Measurements from ENCODE around the gene CKB.
A peak's percentile ranks its signal among the peaks of the same experiment; 100 is the strongest.

CKB gene

DNA sequence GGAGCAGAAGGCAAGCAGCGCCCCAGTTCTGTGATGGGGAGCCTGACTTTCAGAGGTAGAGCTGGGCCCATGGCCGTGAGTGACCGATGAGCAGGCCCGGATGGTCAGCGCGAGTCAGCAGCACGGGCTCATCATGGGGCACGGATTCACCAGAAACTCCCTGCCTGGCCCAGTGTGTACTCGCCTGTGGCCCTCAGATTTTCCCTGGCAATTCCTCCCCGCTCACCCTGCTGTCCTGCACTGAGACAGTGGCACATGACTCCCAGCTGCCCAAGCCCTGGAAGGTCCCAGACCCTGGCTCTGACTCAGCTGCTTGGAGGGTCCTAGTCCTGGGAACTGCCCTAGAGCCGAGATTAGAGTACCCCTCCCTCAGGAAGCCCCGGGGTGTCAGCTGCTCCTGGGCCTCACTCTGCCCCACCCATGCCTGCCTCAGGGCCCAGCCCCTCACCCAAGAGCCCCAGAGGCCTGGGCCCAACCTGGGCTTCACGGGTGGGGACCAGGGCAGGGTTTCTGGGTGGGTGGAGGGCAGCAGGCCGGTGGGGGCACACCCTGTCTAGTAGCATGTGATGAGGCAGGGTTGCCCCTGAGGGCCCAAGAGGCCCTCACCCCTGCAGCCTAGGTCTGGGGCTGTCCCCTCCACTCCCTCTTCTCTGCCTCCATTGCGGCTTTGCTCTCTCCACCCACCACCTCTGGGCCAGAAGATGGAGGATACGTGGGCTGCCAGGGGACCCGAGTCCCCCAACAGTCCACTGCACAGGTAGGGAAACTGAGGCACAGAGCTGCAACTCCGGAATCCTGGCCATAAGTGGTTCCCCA, 14.8 kb upstream of the CKB start:
- no peak for DNase-seq (ENCODE audit: low read depth)

DNA sequence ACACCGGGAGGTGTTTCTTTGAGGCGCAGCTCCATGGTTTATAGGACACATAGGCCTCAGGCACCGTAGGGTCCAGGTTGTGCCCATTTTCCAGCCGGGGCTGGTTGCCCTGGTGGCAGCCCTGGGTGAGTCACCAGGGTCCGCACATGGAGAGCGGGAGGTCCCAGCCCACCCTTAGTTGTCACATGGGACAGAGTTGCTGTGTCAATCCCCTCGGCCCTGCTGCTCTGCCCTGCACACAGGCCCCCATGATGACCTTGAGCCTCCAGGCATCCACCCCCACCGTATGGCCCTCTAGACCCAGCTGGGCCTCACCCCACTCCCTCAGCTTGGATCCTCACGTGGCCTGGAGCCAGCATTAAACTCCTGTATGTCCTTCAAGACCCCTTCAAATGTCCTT, 14.1 kb upstream of the CKB start:
- no peak for DNase-seq (ENCODE audit: low read depth)

DNA sequence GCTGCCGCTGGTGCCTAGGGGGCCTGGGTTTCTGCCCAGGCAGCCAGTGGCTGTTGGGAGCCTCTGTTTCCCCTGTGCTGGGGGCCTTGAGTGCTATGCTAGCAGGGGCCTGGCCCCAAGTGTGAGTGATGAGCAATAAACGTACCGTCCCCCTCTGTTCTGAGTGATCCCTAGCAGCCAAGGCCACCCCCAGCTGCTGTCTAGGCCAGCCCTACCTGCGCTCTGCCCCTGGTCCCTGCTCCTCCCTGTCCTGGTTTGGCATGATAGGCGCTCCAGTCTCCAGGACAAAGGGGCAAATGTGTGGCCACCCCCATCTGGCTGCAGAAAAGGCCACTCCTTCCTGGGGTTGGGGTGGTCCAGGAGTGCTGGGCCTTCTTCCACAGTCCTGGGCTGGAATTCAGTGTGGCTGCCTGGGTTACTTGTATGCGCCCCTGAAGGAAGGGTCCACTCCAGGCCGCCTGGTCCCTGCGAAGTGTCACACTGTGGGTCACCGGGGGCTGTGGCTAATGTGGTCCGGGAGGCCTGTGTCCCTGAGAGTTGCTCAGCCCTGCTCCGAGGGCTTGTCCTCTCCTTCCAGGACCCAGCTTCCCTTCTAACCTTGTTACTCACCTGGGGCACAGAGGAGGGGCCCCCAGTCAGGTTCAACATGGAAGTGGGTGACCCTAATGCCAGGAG, 13.4 kb upstream of the CKB start:
- no peak for DNase-seq (ENCODE audit: low read depth)

DNA sequence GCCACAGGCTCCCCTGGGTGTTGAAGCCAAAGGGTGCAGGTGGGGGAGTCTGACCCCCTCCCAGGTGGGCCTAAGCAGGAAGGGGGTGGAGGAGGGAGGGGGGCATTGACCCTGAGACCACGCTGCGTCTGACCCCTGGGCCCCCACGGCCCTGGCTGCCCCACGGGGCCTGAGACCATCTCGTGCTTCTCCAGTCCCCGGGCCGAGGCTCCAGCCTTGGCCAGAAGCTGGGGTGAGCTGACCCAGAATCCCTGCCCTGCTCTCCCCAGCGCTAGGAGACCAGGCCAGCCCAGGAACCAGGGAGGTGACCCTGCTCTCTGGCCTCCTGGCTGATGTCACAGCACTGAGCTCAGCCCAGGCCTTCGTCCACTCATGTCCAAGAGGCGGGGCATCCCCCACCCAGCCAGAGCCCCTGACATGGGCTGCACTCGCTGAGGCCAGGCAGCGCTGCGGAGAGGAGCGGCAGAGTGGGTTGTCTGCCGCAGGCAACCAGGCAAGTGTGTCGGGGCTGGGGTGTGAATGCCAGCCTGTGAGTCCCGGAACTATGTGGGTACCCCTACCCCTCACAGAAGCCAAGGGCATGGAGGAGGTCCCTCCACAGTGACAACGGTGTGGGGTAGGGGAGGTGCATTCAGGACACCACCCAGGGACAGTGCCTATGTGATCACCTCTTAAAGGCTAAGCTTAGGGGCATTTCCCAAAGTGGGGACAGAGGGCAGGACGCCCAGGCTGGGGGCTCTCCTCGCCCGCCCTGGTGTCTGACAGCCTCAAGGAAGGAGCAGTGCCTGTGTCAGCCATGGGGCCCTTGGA, 12.7 kb upstream of the CKB start:
- no peak for DNase-seq (ENCODE audit: low read depth)

DNA sequence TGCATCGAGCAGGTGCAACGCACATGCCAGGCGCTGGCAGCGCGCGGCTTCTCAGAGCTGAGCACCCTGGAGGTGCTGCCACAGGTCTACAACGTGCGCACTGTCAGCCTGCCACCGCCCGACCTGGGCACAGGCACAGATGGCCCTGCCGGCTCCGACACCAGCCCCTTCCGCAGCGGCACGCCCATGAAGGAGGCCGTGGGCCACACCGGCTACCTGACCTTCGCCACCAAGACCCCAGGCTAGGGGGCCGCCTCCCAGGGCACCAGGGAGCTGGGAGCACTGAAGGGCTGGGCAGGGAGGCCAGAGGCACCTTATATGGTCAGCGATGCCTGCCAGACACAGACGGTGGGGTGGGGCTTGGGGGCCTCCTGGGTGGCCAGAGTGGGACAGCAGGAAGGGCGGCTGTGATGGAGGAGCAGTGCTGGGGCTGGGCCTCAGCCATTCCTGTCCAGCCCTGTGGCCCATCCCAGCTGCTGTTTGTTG, 12.0 kb upstream of the CKB start:
- DNase-seq (ENCODE audit: low read depth): no peak

DNA sequence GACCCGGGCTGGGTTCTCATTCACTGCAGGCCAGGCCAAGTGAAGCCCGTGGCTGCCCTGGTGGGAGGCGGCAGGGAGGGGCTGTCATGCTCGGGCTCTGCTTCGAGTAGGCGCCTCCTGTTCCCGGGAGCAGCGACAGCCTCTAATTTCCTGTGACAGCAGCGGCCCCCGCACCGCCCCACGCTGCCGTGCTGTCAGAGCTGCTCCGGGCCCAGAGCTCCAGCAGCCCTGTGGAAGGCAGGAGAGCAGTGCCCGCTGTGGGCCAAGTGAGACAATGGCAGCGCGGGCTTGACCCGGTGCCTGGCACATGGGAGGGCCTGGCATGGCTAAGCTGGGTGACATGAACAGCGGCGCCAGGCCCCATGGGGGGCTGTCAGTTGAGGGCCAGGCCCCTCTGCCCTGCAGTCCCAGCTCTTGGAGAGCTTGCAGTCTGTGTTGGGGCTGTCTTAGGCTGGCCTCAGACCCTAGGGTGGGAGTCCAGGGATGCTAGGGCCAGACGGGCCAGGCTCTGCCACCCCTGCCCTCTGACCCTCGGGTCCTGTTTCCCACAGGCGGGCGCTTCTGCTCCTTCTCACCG, 11.5 kb upstream of the CKB start:
- no peak for DNase-seq (ENCODE audit: low read depth)

DNA sequence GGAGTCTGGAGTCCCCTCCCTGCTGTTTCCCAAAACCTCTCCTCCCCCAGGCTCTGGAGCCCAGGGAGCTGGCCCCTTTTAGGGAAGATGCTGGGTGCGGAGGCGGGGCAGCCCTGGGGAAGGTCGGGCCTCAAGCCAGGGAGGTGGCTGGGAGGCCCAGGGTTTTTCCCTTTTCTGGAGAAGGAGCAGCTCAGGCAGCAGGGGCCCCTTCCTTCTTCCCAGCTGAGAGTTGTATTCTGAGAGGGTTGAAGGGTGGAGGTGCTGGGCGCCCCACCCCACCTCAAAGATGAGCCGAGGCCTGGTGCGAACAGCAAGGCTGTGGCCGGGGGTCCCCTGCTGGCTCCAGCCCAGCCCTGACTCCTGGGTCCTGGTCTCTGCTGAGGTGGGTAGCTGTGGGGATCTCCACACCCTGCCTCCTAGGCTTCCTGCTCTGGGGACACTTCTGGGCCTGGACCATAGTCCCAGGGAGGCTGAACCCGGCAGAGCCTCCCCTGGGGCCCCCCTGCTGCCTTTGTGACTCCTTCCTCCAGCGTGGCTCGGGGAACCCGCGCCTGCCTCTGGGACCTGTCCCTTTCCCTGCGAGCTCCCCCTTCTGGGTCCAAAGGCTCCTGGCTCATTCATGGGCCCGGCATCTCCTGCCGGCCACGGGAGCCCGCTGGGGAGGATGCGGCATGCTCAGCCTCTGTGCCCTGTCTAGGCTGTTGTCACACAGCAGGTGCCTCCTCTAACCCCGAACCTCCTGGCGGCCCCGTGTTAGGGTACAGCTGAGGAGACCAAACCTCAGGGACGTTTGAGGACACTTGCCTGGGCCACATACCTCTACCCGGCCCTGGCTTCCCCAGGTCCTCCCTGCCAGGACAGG, 10.7 kb upstream of the CKB start:
- no peak for DNase-seq (ENCODE audit: low read depth)

DNA sequence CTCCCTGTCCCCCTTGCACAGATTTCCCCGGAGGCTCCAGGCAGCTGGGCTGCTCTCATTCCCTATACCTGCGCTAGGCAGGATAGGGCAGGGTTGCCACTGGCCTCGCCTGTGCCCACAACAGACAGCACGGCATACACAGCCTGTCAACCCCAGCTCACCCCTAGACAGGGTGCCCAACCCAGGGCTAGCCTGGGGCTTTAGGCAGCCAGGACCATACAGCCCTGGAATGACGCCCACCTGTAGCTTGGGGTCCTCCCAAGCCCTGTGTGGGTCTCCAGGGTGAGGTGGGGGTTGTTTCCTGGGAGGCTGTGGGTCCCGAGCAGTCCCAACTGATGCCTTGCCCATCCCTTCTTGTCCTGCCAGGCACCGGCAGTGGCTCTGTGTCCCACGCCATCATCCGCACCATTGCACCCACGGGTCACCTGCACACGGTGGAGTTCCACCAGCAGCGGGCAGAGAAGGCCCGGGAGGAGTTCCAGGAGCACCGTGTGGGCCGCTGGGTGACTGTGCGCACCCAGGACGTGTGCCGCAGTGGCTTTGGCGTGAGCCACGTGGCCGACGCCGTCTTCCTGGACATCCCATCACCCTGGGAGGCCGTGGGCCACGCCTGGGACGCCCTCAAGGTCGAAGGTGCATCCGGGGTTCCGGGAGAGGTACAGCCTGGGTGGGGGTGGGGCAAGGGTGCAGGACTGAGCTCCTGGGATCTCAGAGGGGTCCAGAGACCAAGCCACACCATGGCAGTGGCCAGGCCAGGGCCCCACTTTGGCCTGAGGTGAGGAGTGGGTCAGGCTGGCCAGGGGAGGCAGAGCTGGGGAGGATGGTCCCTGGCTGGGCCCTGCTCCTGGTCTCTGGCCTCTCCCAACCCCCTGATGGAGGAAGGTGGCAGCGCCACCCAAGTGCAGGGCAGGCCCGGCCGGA, 9.8 kb upstream of the CKB start:
- no peak for DNase-seq (ENCODE audit: low read depth)

DNA sequence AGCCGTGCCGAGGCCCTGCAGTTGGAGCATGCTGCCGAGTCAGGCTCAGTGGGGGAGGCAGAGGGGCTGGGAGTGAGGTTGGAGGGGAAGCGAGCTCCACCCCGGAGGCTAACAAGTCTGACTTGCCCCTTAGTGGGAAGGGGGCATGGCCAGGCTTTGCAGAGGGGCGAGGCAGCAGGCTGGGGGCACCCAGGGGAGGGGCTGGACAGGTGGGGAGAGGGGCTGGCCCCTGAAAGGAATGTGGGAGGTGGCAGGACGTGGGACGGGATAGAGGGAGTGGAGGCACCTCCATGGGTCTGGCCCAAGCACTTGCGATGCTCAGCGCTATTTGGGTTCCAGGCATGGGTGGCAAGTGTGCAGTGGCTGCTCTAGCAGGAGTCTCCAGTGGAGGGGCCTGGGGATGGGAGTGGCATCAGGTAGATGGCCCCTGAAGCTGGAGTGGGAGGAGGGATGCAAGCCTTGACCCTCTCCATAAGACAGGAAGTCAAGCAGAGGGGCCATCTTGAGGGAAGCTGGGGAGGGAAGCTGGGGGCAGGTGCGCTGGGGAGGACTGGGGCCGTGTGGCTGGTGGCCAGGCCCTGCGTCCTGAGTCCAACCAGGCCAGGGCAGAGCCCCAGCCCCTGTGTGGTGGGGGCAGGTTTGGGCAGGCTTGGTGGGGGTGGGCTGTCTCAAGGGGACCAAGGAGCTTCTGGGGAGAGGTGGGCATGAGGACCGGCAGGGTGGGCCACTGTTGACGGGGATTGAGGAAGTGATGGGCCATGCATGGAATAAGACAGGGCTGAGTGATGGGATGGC, 9.0 kb upstream of the CKB start:
- no peak for DNase-seq (ENCODE audit: low read depth)

DNA sequence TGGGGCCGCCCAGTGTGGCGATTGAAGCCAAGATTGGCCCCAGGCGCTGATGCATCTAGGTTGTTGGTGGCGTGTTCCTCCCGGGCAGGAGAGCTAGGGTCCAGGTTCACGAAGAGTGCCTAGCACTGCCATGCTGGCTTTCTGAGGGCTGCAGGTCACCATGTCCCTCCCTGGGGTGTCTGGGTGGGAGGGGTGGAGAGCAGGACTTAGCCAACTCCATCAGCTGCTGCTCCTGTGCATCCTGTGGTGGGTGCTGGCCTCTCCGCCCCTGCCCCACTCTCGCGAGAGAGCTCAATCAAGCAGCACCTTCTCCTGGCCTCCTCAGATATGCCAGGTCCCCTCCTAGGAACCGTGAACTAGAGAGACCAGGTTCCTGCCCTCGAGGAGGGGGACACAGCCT, 8.2 kb upstream of the CKB start:
- DNase-seq (ENCODE audit: low read depth): no peak

DNA sequence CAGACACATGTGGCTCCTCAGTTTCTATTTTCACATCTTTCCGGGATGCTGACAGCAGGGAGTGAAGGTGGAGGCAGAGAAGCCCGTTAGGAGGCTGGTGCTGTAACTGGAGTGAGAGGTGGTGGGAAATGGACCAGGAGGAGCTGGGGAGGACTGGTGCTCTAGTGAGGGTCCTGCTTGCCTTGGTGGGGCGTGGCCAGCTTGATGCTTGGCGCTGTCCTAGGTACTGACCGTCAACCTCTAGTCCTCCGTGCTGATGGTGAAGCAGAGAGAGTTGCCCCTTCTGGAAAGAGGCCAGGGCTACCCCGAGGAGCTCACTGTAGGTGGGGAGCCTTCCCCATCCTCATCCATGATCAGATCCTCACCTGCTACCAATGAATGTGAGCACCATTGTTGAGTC, 7.8 kb upstream of the CKB start:
- DNase-seq (ENCODE audit: low read depth): no peak

DNA sequence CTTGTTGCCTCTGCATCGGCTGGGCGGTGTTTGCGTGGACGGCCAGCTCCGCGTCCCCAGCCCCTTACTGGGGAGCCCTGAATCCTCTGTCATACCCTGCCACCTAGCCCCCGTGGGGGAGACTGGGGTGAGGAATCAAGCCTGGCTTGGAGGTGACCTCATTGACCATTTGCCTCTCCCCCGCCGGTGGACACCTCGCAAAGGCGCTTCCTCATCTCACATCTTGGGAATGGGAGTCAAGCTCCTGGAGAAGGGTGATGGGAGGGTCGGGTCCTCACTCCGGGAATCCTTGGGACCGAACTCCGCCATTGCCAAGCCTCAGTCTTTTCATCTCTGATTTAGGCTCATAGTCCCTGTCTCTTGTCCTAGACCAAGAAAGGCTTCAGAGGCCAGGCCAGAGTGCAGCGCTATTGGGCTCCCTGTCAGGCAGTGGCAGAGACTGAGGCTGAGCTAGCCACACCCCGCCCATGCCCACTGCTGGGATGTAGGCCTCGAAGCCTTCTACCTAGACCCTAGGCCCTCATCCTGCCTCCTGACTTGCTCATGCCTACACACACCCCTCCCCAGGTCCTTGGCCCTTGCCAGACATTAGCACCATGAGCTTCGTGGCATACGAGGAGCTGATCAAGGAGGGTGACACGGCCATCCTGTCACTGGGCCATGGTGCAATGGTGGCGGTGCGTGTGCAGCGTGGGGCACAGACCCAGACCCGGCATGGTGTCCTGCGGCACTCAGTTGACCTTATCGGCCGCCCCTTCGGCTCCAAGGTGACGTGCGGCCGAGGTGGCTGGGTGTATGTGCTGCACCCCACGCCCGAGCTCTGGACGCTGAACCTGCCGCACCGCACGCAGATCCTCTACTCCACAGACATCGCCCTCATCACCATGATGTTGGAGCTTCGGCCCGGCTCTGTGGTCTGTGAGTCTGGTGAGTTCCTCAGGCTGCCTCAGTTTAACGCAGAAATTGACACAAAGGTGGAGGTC, 7.0 kb upstream of the CKB start:
- DNase-seq (ENCODE audit: low read depth): no peak

DNA sequence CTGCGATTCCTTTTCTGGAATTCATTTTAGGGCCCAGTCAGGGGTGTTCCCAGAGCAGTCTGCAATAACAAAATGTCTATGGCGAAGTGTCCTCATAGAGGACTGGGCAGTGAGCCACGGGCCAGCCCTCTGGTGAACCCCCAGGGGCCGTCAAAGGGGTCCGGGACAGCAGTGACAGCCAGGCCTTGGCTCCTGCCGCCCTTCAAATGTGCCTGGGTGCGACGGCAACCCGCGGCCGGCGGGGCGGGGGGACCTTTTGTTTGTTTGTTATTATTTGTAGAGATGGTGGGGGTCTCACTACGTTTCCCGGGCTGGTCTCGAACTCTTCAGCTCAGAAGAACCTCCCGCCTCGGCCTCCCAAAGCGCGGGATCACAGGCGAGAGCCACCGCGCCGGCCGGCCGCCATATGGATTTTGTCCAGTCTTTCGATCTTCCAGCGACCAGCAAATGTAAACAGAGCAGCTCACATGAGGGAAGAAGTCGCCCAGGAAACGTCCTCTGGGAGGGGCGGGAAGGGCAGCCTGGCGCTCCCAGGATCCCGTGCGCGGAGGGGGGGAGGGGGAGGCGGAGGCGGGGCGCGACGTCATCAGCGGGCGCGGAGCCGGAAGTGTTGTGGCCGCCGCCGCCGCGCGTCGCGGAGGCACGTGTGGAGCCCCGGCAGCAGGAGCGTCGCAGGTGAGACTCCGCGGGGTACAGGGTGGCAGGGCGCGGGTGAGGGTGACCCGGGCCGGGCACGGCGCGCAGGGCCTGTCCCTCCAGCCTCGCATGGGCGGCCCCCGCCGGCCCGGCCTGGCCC, 6.2 kb upstream of the CKB start, which contains the start of gene TRMT61A:
TRMT61A (plus strand) TSS at position 610 of the 796 bp plus-strand sequence. CDS start 783 bp downstream, outside the sequence.
- peak; percentile 44 for DNase-seq (ENCODE audit: low read depth)

DNA sequence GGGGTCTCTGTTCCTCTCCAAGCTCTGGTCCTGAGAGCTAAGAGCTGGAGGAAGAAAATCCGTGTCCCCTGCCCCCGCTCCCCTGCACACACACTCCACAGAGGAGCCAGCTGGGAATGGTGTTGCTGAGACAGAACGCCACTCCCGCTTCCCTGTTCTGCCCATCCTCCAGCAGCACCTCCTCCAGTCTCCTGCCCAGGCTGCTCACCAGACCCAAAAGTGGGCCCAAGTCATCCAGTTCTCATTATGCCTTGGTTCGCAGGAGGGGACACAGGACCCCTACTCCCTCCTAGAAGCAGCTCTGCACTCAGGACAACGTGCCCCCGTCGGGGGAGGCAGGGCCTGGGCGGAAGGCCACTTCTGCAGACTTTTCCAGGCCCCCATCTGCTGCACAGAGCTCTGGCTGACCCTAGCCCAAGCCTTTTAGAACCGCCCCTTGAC, 5.5 kb upstream of the CKB start:
- DNase-seq (ENCODE audit: low read depth): no peak

DNA sequence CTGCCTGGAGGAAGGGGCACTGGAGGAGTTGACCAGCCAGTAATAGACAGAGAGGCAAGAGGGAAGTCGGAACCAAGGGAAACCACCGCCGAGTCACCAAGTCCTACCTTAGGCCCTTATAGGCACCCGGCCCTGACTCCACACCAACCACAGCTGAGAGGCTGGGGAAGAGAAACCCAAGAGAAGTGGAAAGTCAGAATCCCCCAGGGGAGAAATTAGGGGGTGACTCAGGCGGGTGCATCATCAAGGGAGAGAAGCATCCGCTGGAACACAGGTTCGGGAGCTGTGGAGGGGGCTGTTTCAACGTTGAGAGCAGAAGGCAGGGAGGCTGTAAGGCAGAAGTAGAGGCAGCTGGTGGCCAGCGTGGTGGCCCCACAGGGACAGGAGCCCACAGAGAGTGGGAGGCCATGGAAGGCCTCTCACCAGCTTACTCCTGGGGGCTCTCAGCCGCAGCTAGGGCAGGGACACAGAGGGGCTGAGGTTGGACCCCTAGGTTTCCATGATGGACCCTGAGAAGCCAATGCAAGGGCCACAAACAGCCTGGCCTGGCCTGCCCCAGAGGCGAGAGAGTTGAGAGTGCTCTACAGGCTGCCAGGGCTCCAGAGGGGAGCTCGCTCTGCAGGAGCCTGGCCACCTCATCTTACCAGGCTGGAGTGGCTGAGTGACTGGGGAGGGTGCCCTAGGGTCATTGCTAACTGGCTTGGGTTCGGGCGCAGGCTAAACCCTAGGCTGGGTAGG, 4.9 kb upstream of the CKB start:
- DNase-seq (ENCODE audit: low read depth): no peak

DNA sequence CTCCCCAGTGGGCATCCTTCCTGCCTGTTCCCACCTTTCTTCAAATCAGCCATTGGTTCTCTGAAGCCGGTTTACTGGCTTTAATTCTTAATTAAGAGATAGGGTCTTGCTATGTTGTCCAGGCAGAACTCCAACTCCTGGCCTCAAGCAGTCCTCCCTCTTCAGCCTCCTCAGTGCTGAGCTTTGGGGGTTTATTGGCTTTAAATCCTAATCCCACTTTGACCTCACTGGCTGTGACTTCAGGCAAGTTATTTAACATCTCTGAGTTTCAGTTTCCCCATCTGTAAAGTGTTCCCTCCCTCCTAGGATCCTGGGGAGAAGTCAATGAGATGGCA, 4.3 kb upstream of the CKB start:
- DNase-seq (ENCODE audit: low read depth): no peak

All from stimulated activated CD8-positive, alpha-beta memory T cell treated with anti-CD3 and anti-CD28 coated beads, Interleukin-7, amount 100 ng/mL, for 24 hours (primary cell).